ENCODE results near the gene AKAP10.

GRCh38 chr17:19945009-19945626 lies 32.5 kb downstream of the AKAP10 start:
- TF ChIP-seq POLR2A (IDR thresholded peaks at IDR 0.05) = no peak
- no peak for TF ChIP-seq EP300 (IDR thresholded peaks at IDR 0.05)
- TF ChIP-seq CTCF (IDR thresholded peaks at IDR 0.05) = no peak
- TF ChIP-seq POLR2AphosphoS5 (IDR thresholded peaks at IDR 0.05) = no peak

Measured in suprapubic skin (tissue), 4 donors.